Epithelial cell of proximal tubule (primary cell): ENCODE results near the gene CLASP1. TPM values are rescaled to one million over a fixed set of nuclear protein-coding genes. Genes with fewer than 3 reads are reported as not detected.
A peak's percentile ranks its signal among the peaks of the same experiment; 100 is the strongest.

Experiments
- DNase-seq: peaks from one replicate; pipeline ENCODE4 v3.0.0-alpha.2; 2011; ENCODE audit warnings: low read depth
- H3K4me3 ChIP-seq: 2 replicates; pipeline ENCODE4 v1.5.1; 2011; ENCODE audit warnings: low read depth, mild to moderate bottlenecking, low read length
- CTCF ChIP-seq: conservative IDR thresholded peaks from 2 replicates; pipeline ENCODE4 v1.5.1; 2012; ENCODE audit warnings: low read depth, mild to moderate bottlenecking, low read length
- total RNA-seq: library from RNA; depleted of rRNA; stranded (reverse); fragments of >200 nt; gene quantifications from 2 replicates; pipeline ENCODE4 v1.2.3, GENCODE V29; 2015

Gene CLASP1
- total RNA-seq, 1 donor from 2014 or later = 35.0 TPM

GRCh38 chr2:121490584-121491133 lies 158.6 kb downstream of the CLASP1 start:
- DNase-seq = no peak
- no peak for TF ChIP-seq CTCF

GRCh38 chr2:121489911-121490583 lies 159.2 kb downstream of the CLASP1 start:
- TF ChIP-seq CTCF = no peak
- H3K4me3 ChIP-seq = no peak overlapping the region
- DNase-seq = no peak

More at GRCh38 chr2:121490584-121491133, 158.6 kb downstream of the CLASP1 start:
- no peak overlapping the region for H3K4me3 ChIP-seq

GRCh38 chr2:121489284-121489683 lies 160.0 kb downstream of the CLASP1 start:
- no peak overlapping the region for H3K4me3 ChIP-seq
- no peak for TF ChIP-seq CTCF
- no peak for DNase-seq

- no peak for TF ChIP-seq CTCF
- no peak for DNase-seq
- H3K4me3 ChIP-seq = no peak overlapping the region
Measured at GRCh38 chr2:121486191-121486790, 163.0 kb downstream of the CLASP1 start.

- H3K4me3 ChIP-seq = no peak overlapping the region
- no peak for TF ChIP-seq CTCF
- peak; percentile 61 for DNase-seq
Measured at GRCh38 chr2:121485039-121485438, 164.2 kb downstream of the CLASP1 start.

- no peak for DNase-seq
- TF ChIP-seq CTCF = no peak
- H3K4me3 ChIP-seq = no peak overlapping the region
Measured at GRCh38 chr2:121483846-121484245, 165.4 kb downstream of the CLASP1 start.
